Naive thymus-derived CD4-positive, alpha-beta T cell (primary cell): ENCODE results near the gene SART1. TPM values are rescaled to one million over a fixed set of nuclear protein-coding genes. Genes with fewer than 3 reads are reported as not detected.
A peak's percentile ranks its signal among the peaks of the same experiment; 100 is the strongest.

Experiments
- ATAC-seq: fragments of 150-1000 bp; cut with Tn5 transposase; 2 replicates; pipeline ENCODE4 v1.10.0; 2021; ENCODE audit warnings: mild to moderate bottlenecking, moderate library complexity
- CTCF ChIA-PET: fragments of 350-600 bp; sonication (Branson Sonifier 250); formaldehyde crosslinking; loops from one replicate; lab custom pipeline; 2021; ENCODE audit warnings: antibody characterized with exemption; lab: Charles Lee
- POLR2A ChIA-PET: fragments of 350-600 bp; sonication (Branson Sonifier 250); formaldehyde crosslinking; loops from one replicate; lab custom pipeline; 2021; ENCODE audit warnings: antibody characterized with exemption, inconsistent platforms; lab: Charles Lee
- DNase-seq, 9 donors: peaks; one replicate each; pipeline versions ENCODE4 v3.0.0 to v3.0.0-alpha.2; 2020 to 2022; ENCODE audit warnings: mixed read lengths in 1 of 9
- H3K27ac ChIP-seq: one replicate; pipeline ENCODE4 v1.7.0; 2013; ENCODE audit warnings: mild to moderate bottlenecking, low read depth, low read length, moderate library complexity
- H3K27me3 ChIP-seq, 2 donors: one replicate each; pipeline ENCODE4 v1.7.0; 2013; ENCODE audit warnings: low read length in 2 of 2, mild to moderate bottlenecking in 2 of 2, moderate library complexity in 2 of 2; ENCODE audit not compliant: control insufficient read depth in 2 of 2, insufficient read depth in 2 of 2
- H3K36me3 ChIP-seq, 3 experiments: 1 replicate in 2 of 3; 2 replicates in 1 of 3; pipeline ENCODE4 v1.7.0; 2013; ENCODE audit warnings: low read length in 3 of 3, mild to moderate bottlenecking in 3 of 3, moderate library complexity in 1 of 3; ENCODE audit not compliant: insufficient read depth in 3 of 3, control insufficient read depth in 2 of 3
- H3K4me1 ChIP-seq, 2 donors: one replicate each; pipeline ENCODE4 v1.7.0; 2013; ENCODE audit warnings: low read length in 2 of 2, mild to moderate bottlenecking in 2 of 2, moderate library complexity in 1 of 2; ENCODE audit not compliant: control insufficient read depth in 2 of 2, insufficient read depth in 2 of 2
- H3K4me3 ChIP-seq: 2 replicates; pipeline ENCODE4 v1.7.0; 2013; ENCODE audit warnings: mild to moderate bottlenecking, low read length
- H3K9me3 ChIP-seq, 3 experiments: 1 replicate in 2 of 3; 2 replicates in 1 of 3; pipeline ENCODE4 v1.7.0; 2013; ENCODE audit warnings: low read length in 3 of 3; ENCODE audit not compliant: control insufficient read depth in 2 of 3
- H3K27ac Mint-ChIP-seq, 9 donors: one replicate each; pipeline ENCODE4 v1.8.0; 2020 to 2022; ENCODE audit warnings: mixed read lengths in 9 of 9, mild to moderate bottlenecking in 8 of 9, moderate library complexity in 5 of 9, inconsistent platforms in 2 of 9
- H3K27me3 Mint-ChIP-seq, 5 donors: one replicate each; pipeline ENCODE4 v1.8.0; 2021 to 2022; ENCODE audit warnings: mixed read lengths in 5 of 5, mild to moderate bottlenecking in 1 of 5
- H3K36me3 Mint-ChIP-seq, 5 donors: one replicate each; pipeline ENCODE4 v1.8.0; 2020 to 2022; ENCODE audit warnings: mixed read lengths in 5 of 5, mild to moderate bottlenecking in 3 of 5, inconsistent platforms in 1 of 5
- H3K4me1 Mint-ChIP-seq, 7 donors: one replicate each; pipeline ENCODE4 v1.8.0; 2020 to 2022; ENCODE audit warnings: mixed read lengths in 7 of 7, mild to moderate bottlenecking in 3 of 7, inconsistent platforms in 1 of 7
- H3K4me3 Mint-ChIP-seq, 10 donors: one replicate each; pipeline ENCODE4 v1.8.0; 2020 to 2022; ENCODE audit warnings: mild to moderate bottlenecking in 10 of 10, mixed read lengths in 10 of 10, moderate library complexity in 6 of 10, inconsistent platforms in 2 of 10
- H3K9me3 Mint-ChIP-seq, 11 donors: one replicate each; pipeline ENCODE4 v1.8.0; 2020 to 2022; ENCODE audit warnings: mixed read lengths in 11 of 11, mild to moderate bottlenecking in 4 of 11, inconsistent platforms in 1 of 11, moderate library complexity in 1 of 11
- intact Hi-C, 2 donors: fragments of 100-400 bp; cut with micrococcal nuclease; formaldehyde crosslinking; loops; one replicate each; pipeline ENCODE4 v1.15.1; 2023
- polyA plus RNA-seq, 2 donors: library from polyadenylated mRNA; unstranded; fragments of 300-500 nt; fragmentation: Illumina TruSeq; gene quantifications; one replicate each; pipeline ENCODE4 v1.2.3, GENCODE V29; 2021
- total RNA-seq, 6 experiments: library from RNA in 5 of 6; stranded (reverse) in 5 of 6; gene quantifications; 1 replicate in 5 of 6; 2 replicates in 1 of 6; pipeline ENCODE4 v1.2.3 and lab custom pipeline; 2021 to 2026

Gene SART1
- total and polyA plus RNA-seq, 7 experiments from 2014 or later, result 27.9 to 102 (median 90.0) TPM

DNA sequence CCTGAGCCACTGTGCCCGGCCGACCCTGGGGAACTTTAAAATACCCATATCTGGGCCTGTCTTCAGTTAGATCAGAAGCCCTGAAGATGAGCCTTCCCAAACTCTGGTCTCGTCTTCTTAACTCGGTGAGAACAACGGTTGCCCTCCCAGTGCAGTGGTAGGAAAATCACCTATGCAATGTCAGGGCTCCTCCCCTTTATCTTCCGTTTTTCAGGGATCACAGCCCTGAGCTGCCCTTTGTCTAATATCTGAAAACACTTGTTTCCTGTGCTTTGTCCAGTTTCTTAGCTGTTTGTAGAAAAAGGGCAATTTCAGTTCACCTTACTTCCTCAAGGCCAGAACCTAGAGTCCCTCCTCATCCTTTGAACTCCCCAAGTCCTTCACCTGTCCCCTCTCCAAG is 32.9 kb upstream of the SART1 start:
- H3K4me3 ChIP-seq, result no peak overlapping the region
- no peak for DNase-seq
- H3K36me3 ChIP-seq, result peaks cover 0 to 9% (median 0%) of the 10 kb centered on the region in 3 experiments
- peak overlapping the region; percentile 92 to 98 (median 96) for H3K27ac Mint-ChIP-seq
- H3K4me1 Mint-ChIP-seq, result peaks cover 30 to 47% (median 32%) of the 10 kb centered on the region in 7 donors
- intact Hi-C loops, result loop anchor here (1.0 to 2.0 kb wide), 8 partner anchors 9 to 70 kb away; partner anchors contain the start of genes C11orf68 (in 2 of the 2), DRAP1 (in 2 of the 2), SART1 (in 2 of the 2) and CCDC85B (in 1 of the 2)
- H3K27me3 Mint-ChIP-seq, result no peaks in the 10 kb centered on the region
- peaks cover 20 to 30% of the 10 kb centered on the region in 2 donors for H3K4me1 ChIP-seq
- POLR2A ChIA-PET, result interaction anchor here (1.0 to 2.8 kb wide), 11 partner anchors 11 to 217 kb away, joined by 3 to 32 read pairs (median 5); partner anchors contain the start of genes CCDC85B, FIBP, KAT5 and SART1
- peak overlapping the region; percentile 81 for H3K27ac ChIP-seq
- H3K27me3 ChIP-seq, result no peaks in the 10 kb centered on the region
- CTCF ChIA-PET, result interaction anchor here (1.2 to 1.7 kb wide), 4 partner anchors 38 to 44 kb away, joined by 3 to 7 read pairs (median 4); partner anchors contain the start of genes CCDC85B and FIBP
- no peaks in the 10 kb centered on the region for H3K9me3 ChIP-seq
- H3K4me3 Mint-ChIP-seq, result peak overlapping the region; percentile 74 to 89 (median 80)
- H3K9me3 Mint-ChIP-seq, result no peaks in the 10 kb centered on the region
- peaks cover 0 to 1% (median 0%) of the 10 kb centered on the region in 5 donors for H3K36me3 Mint-ChIP-seq
- ATAC-seq, result no peak

- Mint-ChIP-seq H3K27ac (peak overlapping the region in 5 of 9 donors; percentile 10 to 77 (median 61)), H3K27me3 (no peaks in the 10 kb centered on the region), H3K4me1 (peaks cover 26 to 40% (median 30%) of the 10 kb centered on the region in 7 donors), H3K9me3 (no peaks in the 10 kb centered on the region), H3K36me3 (peaks cover 0 to 1% (median 0%) of the 10 kb centered on the region in 5 donors), H3K4me3 (no peak overlapping the region)
- Histone ChIP-seq H3K36me3 (no peaks in the 10 kb centered on the region), H3K4me3 (no peak overlapping the region), H3K27me3 (no peaks in the 10 kb centered on the region), H3K4me1 (peaks cover 20 to 29% of the 10 kb centered on the region in 2 donors), H3K27ac (no peak overlapping the region), H3K9me3 (no peaks in the 10 kb centered on the region)
- DNase-seq (no peak), ATAC-seq (no peak)
- ChIA-PET CTCF (interaction anchor here (0.5 to 1.8 kb wide), 3 partner anchors 47 to 139 kb away, joined by 3 to 6 read pairs (median 6); no protein-coding TSS in a partner anchor), POLR2A (interaction anchor here (0.8 to 2.9 kb wide), 5 partner anchors 10 to 72 kb away, joined by 3 to 15 read pairs (median 6); partner anchors contain the start of genes CCDC85B, FIBP and MUS81)
- intact Hi-C loops, result no loop called here
These were observed 29.6 kb upstream of the SART1 start for GRCh38 chr11:65931773-65932557.

GRCh38 chr11:65932558-65932919 is 29.0 kb upstream of the SART1 start:
- peaks cover 21 to 34% (median 24%) of the 10 kb centered on the region in 7 donors for H3K4me1 Mint-ChIP-seq
- intact Hi-C loops, result no loop called here
- H3K9me3 Mint-ChIP-seq, result no peaks in the 10 kb centered on the region
- H3K27ac Mint-ChIP-seq, result peak overlapping the region in 2 of 9 donors; percentile 10 to 61
- Histone ChIP-seq H3K4me3 (no peak overlapping the region), H3K27ac (no peak overlapping the region), H3K9me3 (no peaks in the 10 kb centered on the region), H3K4me1 (peaks cover 15 to 23% of the 10 kb centered on the region in 2 donors), H3K27me3 (no peaks in the 10 kb centered on the region), H3K36me3 (no peaks in the 10 kb centered on the region)
- no peak overlapping the region for H3K4me3 Mint-ChIP-seq
- CTCF ChIA-PET, result interaction anchor here (0.5 to 1.8 kb wide), 2 partner anchors 48 to 139 kb away, joined by 3 to 6 read pairs; no protein-coding TSS in a partner anchor
- ATAC-seq, result no peak
- peaks cover 0 to 1% (median 0%) of the 10 kb centered on the region in 5 donors for H3K36me3 Mint-ChIP-seq
- POLR2A ChIA-PET, result interaction anchor here (0.8 to 2.9 kb wide), 6 partner anchors 10 to 73 kb away, joined by 3 to 15 read pairs (median 6); partner anchors contain the start of genes CCDC85B, FIBP and MUS81
- DNase-seq, result no peak
- peaks cover 0 to 4% (median 0%) of the 10 kb centered on the region in 5 donors for H3K27me3 Mint-ChIP-seq

- Histone ChIP-seq H3K36me3 (no peaks in the 10 kb centered on the region), H3K9me3 (no peaks in the 10 kb centered on the region), H3K4me3 (no peak overlapping the region), H3K27me3 (no peaks in the 10 kb centered on the region), H3K27ac (no peak overlapping the region), H3K4me1 (peaks cover 0 to 10% of the 10 kb centered on the region in 2 donors)
- ATAC-seq (no peak), DNase-seq (no peak)
- Mint-ChIP-seq H3K4me3 (no peak overlapping the region), H3K9me3 (no peaks in the 10 kb centered on the region), H3K4me1 (peaks cover 6 to 19% (median 10%) of the 10 kb centered on the region in 7 donors), H3K27me3 (peaks cover 0 to 12% (median 0%) of the 10 kb centered on the region in 5 donors), H3K27ac (no peak overlapping the region), H3K36me3 (peaks cover 0 to 1% (median 0%) of the 10 kb centered on the region in 5 donors)
- ChIA-PET POLR2A (interaction anchor here (0.6 to 2.9 kb wide), 2 partner anchors 45 to 227 kb away, joined by 3 to 15 read pairs; partner anchors contain the start of genes CCDC85B and FIBP), CTCF (interaction anchor here (1.6 kb wide), 1 partner anchor 43 kb away, joined by 3 read pairs; the partner anchor contains the start of gene CCDC85B)
- intact Hi-C loops, result no loop called here
These were observed 27.5 kb upstream of the SART1 start for GRCh38 chr11:65934014-65934413.

GRCh38 chr11:65937766-65938165 is 23.8 kb upstream of the SART1 start:
- peaks cover 0 to 16% (median 0%) of the 10 kb centered on the region in 5 donors for H3K27me3 Mint-ChIP-seq
- H3K4me1 Mint-ChIP-seq, result peaks cover 0 to 10% (median 0%) of the 10 kb centered on the region in 7 donors
- intact Hi-C loops, result no loop called here
- DNase-seq (no peak), ATAC-seq (no peak)
- H3K4me3 Mint-ChIP-seq, result no peak overlapping the region
- H3K27ac ChIP-seq, result no peak overlapping the region
- H3K27ac Mint-ChIP-seq, result no peak overlapping the region
- H3K36me3 Mint-ChIP-seq, result no peaks in the 10 kb centered on the region
- ChIA-PET CTCF (no interaction called here), POLR2A (interaction anchor here (0.6 kb wide), 1 partner anchor 18 kb away, joined by 3 read pairs; no protein-coding TSS in a partner anchor)
- no peak overlapping the region for H3K4me3 ChIP-seq
- no peaks in the 10 kb centered on the region for H3K9me3 ChIP-seq
- H3K27me3 ChIP-seq, result no peaks in the 10 kb centered on the region
- no peaks in the 10 kb centered on the region for H3K36me3 ChIP-seq
- H3K4me1 ChIP-seq, result peaks cover 0 to under 1% of the 10 kb centered on the region in 2 donors
- no peaks in the 10 kb centered on the region for H3K9me3 Mint-ChIP-seq

DNA sequence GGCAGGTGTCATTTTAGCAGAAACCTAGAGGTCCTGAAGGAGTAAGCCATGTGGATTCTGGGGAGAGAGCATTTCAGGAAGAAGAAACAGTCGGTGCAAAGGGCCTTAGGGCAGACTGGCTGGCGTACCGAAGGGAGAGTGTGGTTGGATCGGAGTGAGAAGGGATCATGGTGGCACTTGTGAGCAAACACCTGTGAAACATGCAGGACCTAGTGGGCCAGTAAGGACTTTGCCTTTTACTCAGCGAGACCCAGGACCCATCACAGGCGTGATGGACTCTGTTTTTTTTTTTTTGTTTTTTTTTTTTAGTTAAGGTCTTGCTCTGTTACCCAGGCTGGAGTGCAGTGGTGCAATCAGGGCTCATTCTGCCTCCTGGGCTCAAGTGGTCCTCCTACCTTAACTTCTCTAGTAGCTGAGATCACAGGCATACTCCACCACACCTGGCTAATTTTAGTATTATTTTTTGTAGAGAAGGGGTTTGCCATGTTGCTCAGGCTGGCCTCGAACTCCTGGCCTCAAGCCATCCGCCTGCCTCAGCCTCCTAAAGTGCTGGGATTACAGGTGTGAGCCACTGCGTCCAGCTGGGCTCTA is 19.7 kb upstream of the SART1 start:
- ATAC-seq, result peak; percentile 10
- Mint-ChIP-seq H3K4me1 (peaks cover 0 to 8% (median 0%) of the 10 kb centered on the region in 7 donors), H3K36me3 (no peaks in the 10 kb centered on the region), H3K27me3 (peaks cover 0 to 16% (median 0%) of the 10 kb centered on the region in 5 donors), H3K4me3 (no peak overlapping the region), H3K9me3 (peaks cover 0 to 2% (median 0%) of the 10 kb centered on the region in 11 donors), H3K27ac (no peak overlapping the region)
- CTCF ChIA-PET, result interaction anchor here (0.7 to 1.0 kb wide), 3 partner anchors 23 to 538 kb away, joined by 3 to 4 read pairs (median 3); partner anchors contain the start of genes C11orf68 and DPP3
- no peaks in the 10 kb centered on the region for H3K4me1 ChIP-seq
- H3K9me3 ChIP-seq, result no peaks in the 10 kb centered on the region
- H3K4me3 ChIP-seq, result no peak overlapping the region
- H3K36me3 ChIP-seq, result no peaks in the 10 kb centered on the region
- H3K27ac ChIP-seq, result no peak overlapping the region
- H3K27me3 ChIP-seq, result no peaks in the 10 kb centered on the region
- DNase-seq, result no peak
- POLR2A ChIA-PET, result no interaction called here
- intact Hi-C loops, result no loop called here
